Hematopoietic multipotent progenitor cell treated with erythropoietin and hydrocortisone succinate and interleukin-3 and kit ligand, for 15 days (in vitro differentiated cells): ENCODE measurements around the gene OR4D2.
A peak's percentile ranks its signal among the peaks of the same experiment; 100 is the strongest.

Experiments
- DNase-seq: peaks from one replicate; pipeline ENCODE4 v3.0.0-alpha.2; 2015; ENCODE audit warnings: low spot score

Gene OR4D2

GRCh38 chr17:58210922-58211321 is 44.1 kb downstream of the OR4D2 start:
- DNase-seq: no peak

GRCh38 chr17:58215685-58216084 is 48.9 kb downstream of the OR4D2 start:
- peak; percentile 9 for DNase-seq

GRCh38 chr17:58217766-58218165 is 51.0 kb downstream of the OR4D2 start:
- DNase-seq: no peak

GRCh38 chr17:58219007-58219788 is 52.4 kb downstream of the OR4D2 start, which contains the start of gene MKS1:
TSS of gene MKS1 (minus strand) at chr17:58219255. CDS start at chr17:58219230, 25 bp downstream.
- peak; percentile 90 for DNase-seq

GRCh38 chr17:58219789-58220183 is 53.0 kb downstream of the OR4D2 start:
- no peak for DNase-seq
